HG03045 (cell line): ENCODE data around the gene CD300C.
"Not testable (repeated sequence)": the region's sequence is repeated elsewhere in the genome, so short reads cannot be mapped to it uniquely, and the experiment has no call there.

ENCODE experiments used
- ATAC-seq: cut with Tn5 transposase; IDR thresholded peaks from one replicate; pipeline ENCODE4 v1.9.1; 2021; ENCODE audit warnings: mild to moderate bottlenecking, moderate library complexity; ENCODE audit not compliant: unreplicated experiment

Gene CD300C

GRCh38 chr17:74536890-74537289, 9.0 kb downstream of the CD300C start:
- no peak for ATAC-seq

- ATAC-seq, result no peak
Observed at GRCh38 chr17:74532115-74532514, 13.8 kb downstream of the CD300C start.

GRCh38 chr17:74531231-74531761, 14.6 kb downstream of the CD300C start, which contains the start of gene CD300LB:
Gene CD300LB (minus strand): TSS chr17:74531475. CDS start chr17:74531350, 125 bp downstream.
- ATAC-seq, result no peak

DNA sequence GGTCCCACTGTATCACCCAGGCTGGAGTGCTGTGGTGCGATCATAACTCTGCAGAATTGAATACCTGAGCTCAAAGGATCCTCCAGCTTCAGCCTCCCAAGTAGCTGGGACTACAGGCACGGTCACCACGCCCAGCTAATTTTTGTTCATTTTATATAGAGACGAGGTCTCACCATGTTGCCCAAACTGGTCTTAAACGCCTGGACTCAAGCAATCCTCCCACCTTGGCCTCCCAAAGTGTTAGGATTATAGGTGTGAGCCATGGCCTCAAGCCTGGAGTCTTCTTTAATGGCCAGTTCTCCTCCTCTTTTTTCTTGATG, 15.1 kb downstream of the CD300C start:
- no peak for ATAC-seq

- ATAC-seq, result no peak
Observed at GRCh38 chr17:74529243-74529642, 16.7 kb downstream of the CD300C start.

GRCh38 chr17:74528491-74529199, 17.3 kb downstream of the CD300C start:
- ATAC-seq, result no peak

DNA sequence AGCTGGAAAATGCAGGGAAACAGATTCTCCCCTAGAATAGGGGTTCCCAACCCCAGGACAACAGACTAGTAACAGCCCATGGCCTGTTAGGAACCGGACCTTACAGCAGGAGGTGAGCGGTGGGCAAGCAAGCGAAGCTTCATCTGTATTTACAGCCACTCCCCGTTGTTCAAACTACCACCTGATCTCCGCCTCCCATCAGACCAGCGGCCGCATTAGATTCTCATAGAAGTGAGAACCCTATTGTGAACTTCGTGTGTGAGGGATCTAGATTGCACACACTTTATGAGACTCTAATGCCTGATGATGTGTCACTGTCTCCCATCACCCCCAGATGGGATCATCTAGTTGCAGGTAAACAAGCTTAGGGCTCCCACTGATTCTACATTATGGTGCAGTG, 18.2 kb downstream of the CD300C start:
- no peak for ATAC-seq

- ATAC-seq, result no peak
Observed at GRCh38 chr17:74527081-74527480, 18.8 kb downstream of the CD300C start.

DNA sequence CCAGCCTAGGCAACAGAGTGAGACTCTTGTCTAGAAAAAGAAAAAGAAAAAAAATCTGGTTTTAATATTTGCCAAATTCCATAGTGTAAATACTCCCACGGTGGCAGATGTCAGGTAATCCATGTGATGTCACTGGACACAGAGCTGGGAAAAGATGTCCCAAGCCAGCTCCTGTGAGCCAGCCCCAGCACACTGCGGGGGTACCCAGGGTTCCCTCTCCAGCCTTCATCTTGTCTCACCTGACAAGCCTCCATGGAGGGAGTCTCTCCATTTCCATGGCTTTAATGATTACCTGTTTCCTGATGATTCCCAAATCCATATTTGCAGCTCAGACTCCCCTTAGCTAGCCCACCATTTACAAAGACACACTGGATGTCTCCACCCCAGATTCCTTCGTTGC, 19.2 kb downstream of the CD300C start:
- no peak for ATAC-seq

DNA sequence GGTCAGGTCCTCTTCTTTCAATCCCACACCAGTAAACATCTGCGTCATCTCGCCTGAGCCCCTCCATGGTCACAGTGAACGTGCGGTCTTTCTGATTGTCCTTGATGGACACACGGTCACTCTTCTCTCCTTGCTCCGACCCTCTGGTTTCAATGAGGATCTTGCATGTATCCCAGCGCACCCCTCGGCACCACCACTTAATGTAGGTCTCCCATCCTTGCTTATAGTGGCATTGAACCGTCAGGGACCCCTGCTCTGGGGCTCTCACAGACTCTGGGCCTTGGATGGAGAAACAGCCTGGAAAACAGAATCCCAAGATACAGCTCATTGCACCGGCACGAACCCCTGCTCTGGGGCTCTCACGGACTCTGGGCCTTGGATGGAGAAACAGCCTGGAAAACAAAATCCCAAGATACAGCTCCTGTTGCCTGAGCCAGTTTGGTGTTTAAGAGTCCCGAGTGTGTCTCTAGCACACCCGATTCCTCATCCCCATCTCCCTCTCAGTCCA, 20.1 kb downstream of the CD300C start:
- ATAC-seq, result no peak

DNA sequence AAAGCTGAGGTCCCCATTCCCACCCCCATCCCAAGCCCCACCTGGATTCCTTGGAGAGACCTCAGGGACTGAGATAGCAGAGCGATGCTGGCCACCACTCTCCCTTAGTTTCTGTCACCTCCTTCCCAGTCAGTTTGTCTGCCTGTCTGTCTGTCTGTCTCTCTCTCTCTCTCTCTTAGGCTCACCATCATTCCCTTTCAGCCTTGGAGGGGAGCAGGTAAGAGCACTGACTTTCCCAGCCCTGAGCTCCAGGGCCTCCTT, 20.5 kb downstream of the CD300C start:
- no peak for ATAC-seq

DNA sequence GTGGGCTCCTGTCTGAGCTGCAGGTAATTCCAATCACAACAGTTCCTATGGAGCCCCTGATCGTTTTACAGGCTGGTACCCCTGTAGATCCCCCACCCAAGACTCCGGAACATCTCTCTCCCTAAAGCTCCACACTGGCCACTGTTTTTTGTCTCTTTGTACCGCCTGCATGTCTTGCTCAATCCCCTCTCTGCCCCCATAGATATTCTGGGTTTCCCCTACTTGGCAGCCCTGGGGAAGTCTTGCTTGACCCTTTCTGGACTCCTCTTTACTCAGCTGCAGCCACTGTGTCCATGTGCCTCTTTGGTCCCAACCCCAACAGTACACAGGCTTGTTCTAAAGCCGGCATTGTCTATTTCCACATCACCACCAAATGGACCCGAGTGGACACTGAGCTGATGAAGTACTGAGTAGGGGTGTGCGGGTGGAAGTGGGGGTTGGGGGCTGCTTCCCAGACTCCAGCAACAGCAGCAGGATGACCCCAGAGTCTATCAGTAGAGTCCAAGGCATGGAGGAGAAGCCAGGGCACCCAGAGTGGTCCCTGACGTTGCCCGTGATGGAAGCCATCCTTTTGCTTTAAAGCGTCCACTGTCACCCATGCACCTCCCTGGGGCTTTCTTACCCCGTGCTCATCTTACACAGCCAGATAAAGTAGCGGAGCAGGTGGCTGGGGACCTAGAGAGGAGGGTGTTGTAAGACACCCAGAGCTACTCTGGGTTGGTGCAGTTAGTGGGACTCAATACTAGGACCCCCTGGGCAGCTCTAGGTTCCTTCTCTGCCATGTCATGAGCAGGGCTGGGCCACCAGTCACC, 21.1 kb downstream of the CD300C start:
- ATAC-seq, result no peak

DNA sequence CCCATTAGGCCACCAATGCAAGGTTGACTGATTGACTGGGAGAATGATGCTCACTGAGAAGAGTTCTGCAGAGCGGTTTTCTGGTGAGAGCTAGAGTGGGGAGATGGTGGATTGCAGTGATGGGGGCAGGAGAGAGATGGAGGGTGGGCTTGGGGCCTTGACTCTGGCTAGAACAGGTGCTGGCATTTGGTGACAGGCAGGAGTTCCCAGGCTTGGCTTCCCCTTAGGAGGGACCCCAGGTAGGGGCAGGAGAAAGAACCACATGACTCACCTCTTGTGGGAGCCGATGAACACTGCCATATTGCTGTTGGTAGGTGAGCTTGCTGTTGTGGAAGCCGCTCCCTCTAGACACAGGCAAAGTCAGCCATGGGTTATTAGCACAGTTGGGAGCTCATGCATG, 22.6 kb downstream of the CD300C start:
- ATAC-seq, result no peak

GRCh38 chr17:74522381-74523105, 23.4 kb downstream of the CD300C start:
- no peak for ATAC-seq

DNA sequence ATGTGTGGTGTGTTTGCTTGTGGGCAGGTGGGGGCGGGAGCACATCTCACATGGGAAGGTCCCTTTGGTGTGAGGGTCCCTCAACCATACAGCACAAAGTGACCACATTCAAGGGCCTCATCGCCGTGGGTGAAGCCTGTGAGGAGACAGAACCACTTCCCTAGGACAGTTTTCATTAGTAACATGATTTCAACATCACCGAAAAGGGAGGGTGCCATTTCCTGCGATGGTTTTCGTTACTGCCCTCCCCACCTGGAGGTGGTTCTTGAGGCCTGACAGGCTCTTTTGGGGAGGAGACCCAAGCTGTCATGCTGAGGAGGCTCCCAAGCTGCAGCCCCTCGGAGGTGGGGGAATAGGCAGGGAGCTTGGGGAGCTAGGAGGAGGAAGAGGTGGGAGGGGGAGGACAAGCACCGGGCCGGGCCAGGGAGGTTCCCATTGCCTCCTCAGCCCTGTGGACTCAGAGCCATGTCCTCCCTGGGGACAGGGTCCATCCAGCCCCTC, 24.2 kb downstream of the CD300C start:
- no peak for ATAC-seq

DNA sequence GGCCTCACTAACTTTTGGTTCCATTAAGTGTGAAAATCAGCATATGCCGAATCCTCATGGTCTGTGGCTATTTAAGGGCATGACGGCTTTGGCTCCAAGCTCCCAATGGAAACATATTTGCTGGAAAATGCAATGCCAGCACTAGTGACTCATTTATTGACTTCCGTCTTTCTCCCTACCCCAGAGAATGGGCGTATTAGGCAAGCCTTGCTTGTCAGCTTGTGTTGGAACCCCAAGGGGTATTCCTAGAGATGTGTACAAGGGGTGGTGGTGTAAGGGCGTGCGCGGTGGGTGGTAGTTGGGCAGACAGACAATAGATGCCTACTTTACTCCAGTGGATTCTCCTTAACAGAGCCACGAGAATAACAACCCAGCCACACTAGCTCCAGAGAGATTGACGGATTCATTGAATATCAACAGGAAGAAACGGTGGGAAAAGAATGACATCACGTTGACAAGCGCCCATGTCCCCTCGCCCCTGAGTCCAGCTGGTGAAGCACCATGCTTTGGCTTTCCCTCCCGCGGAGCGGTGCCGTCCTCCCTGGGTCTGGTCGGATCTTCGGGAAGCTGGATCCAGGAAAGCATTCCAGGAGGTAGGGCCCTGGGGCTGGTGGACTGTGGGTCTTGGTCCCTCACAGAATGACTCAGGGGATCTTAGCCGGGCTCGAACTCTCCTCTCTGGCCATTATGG, 25.0 kb downstream of the CD300C start:
- no peak for ATAC-seq

DNA sequence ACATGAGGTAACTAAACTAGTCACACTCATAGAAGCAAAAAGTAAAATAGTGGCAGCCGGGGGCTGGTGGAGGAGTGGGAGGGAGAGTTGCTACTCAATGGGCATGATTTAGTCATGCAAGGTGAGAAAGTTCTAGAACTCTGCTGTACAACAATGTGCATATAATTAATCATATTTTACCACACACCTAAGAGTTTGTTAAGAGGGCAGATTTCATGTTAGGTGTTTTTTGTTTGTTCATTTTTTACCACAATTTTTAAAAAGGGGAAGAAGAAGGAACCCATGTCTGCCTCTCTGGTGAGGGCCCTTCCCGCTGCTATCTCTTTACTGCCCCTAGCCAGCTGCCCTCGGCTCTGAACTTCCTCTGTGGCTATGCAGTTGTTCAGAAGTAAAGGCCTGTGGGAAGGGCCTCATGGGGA, 25.9 kb downstream of the CD300C start:
- ATAC-seq, result no peak

GRCh38 chr17:74518413-74518981, 27.4 kb downstream of the CD300C start:
- ATAC-seq, result not testable (repeated sequence)

DNA sequence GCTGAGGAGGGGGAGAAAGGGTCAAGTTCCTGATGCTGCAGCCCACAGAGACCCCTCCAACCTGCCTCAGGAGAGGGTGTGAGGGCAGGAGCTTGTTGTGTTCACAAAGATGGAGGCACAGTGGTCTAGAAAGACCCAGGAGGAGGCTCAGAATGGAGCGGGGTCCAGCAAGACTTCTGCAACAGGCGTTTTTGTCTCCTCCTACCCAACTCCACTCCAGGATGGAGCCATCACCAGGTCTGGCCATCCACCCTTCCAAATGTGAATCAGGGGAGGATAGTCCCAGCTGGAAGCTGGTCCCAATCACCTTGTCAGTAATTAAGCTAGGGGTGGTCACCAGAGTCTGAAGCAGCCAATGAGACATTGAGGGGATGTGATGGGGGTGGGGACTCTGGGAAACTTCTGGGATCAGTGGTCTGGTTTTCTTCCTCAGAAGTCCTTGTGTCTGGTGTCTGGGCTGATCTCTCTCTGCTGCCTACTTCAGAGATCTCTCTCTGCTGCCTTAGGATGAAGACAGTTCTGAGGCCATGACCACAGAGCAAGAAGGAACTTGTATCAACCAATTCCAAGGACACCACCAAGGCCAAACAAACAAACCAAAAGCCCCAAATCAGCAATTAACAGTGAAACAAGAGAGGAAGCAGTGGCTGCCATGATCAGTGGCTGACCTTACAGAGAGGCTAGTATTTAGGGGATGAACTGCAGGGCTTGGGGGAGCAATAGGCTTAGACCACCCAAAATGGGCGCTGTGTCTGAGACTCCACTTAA, 29.2 kb downstream of the CD300C start:
- no peak for ATAC-seq

- ATAC-seq, result no peak
Observed at GRCh38 chr17:74515941-74516340, 30.0 kb downstream of the CD300C start.
